ENCODE data around the gene GUCD1. TPM values are rescaled to one million over a fixed set of nuclear protein-coding genes. Genes with fewer than 3 reads are reported as not detected.

The GUCD1 gene
- 19.1 and 56.0 TPM in 2 replicates for total RNA-seq (2011; cell fraction: chromatin; rRNA removed; ENCODE audit: low replicate concordance)
- 46.4 and 51.1 TPM in 2 replicates for total RNA-seq (2011; cell fraction: nucleolus; rRNA removed)
- 29.2 and 47.6 TPM in 2 replicates for total RNA-seq (2011; cell fraction: nucleoplasm; rRNA removed)
- total RNA-seq (2014; rRNA removed) (51.8 and 85.3 TPM in 2 replicates), total RNA-seq (2014; rRNA removed; fragmentation: Illumina TruSeq; extraction: Trizol) (45.4 and 47.2 TPM in 2 replicates), total RNA-seq (2015; rRNA removed; fragmentation: Illumina TruSeq; extraction: Trizol) (51.0 and 52.7 TPM in 2 replicates), total RNA-seq (2021) (67.8 and 69.2 TPM in 2 replicates), polyA plus RNA-seq (2011; rRNA removed) (60.4 and 68.9 TPM in 2 replicates), polyA plus RNA-seq (2014; fragmentation: Illumina TruSeq; extraction: Trizol) (50.3 and 58.1 TPM in 2 replicates), polyA plus RNA-seq (2014; fragmentation: Nextera tagmentation; extraction: Ambion mirVana) (10 to 100 TPM; 31.5 to 48.8 TPM), polyA plus RNA-seq (2014; rRNA removed) (45.3 and 48.9 TPM in 2 replicates), polyA minus RNA-seq (2011; rRNA and poly(A)+ RNA removed) (51.0 and 71.0 TPM in 2 replicates), Bru-seq, nascent RNA (percentile 78 among the genes with signal in this experiment), BruChase-seq, experiment 1, labeled RNA remaining after a 2-hour chase (percentile 79 among the genes with signal in this experiment), BruChase-seq, experiment 2, labeled RNA remaining after a 6-hour chase (percentile 81 among the genes with signal in this experiment)
- polyA plus RNA-seq (2011; cell fraction: cytosol; rRNA removed), result 79.6 and 131 TPM in 2 replicates
- polyA plus RNA-seq (2011; cell fraction: nucleus; rRNA removed), result 40.8 and 61.4 TPM in 2 replicates
- polyA plus RNA-seq (2012), result 44.7 and 52.7 TPM in 2 replicates
- polyA minus RNA-seq (2011; cell fraction: cytosol; rRNA and poly(A)+ RNA removed), result 68.5 and 68.7 TPM in 2 replicates
- 17.6 and 24.5 TPM in 2 replicates for polyA minus RNA-seq (2011; cell fraction: nucleus; rRNA and poly(A)+ RNA removed)
- long read RNA-seq, experiment 1, transcript GUCD1-212 (2 exons, 510 nt), result minor isoform, 14 of 146 reads
- long read RNA-seq, experiment 1, transcript GUCD1-206 (6 exons, 3,613 nt), result major isoform, 27 of 146 reads
- long read RNA-seq, experiment 1, partial matches to known transcripts, result 6 of 146 reads
- long read RNA-seq, experiment 1, other reads (novel, unspliced or antisense), result 95 of 146 reads
- long read RNA-seq, experiment 2, transcript GUCD1-206 (6 exons, 3,613 nt), result major isoform, 8 of 30 reads
- long read RNA-seq, experiment 2, partial matches to known transcripts, result 0 of 30 reads
- long read RNA-seq, experiment 2, other reads (novel, unspliced or antisense), result 18 of 30 reads
- long read RNA-seq, experiment 3, partial matches to known transcripts, result 0 of 14 reads
- long read RNA-seq, experiment 3, other reads (novel, unspliced or antisense), result 9 of 14 reads

DNA sequence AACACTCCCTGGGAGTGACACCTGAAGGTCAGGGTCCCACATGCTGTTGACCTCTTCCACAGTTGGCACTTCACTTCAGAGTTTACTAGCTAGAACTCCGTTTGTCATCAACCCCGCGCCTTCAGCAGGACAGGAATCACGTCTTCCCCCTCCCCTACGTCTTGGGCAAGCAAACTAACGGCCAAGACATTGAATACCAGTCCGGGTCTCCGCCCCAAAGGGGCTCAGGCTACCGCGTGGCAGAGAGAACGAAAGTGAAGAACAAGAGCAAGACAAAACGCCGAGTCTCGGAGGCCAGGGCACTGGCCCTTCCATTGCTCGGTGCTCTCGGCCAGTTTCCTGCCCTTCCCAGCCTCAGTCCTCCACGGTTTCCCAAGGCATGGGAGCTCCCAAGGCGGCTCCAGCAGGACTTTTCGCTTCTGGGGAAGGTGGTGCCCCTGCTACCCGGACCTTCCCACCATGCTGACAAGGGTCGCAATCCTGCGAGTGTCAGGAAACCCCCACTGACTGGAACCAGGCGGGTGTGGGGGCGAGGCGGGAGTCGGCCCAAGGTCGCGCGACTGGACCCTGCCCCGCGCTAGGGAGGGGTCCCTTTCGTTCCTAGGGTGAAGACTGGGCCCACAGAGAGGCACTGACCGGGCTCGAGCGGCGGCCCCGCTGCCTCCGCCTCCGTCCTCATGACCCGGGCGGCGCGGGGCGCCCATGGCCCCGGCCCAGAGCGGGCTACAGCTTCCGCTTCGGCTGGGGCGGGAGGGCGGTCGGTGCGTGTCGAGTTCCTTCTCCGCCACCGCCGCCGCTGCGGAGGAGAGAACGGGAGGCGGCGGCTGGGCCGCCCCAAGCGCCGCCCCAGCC lies at the start of gene GUCD1:
TSS of gene GUCD1 (minus strand) at position 826 of the 852 bp plus-strand sequence. CDS start at position 679, 147 bp downstream.
- peak within 1 kb of the TSS; percentile 59 for H3K4me3 ChIP-seq
- H3K9me1 ChIP-seq (ENCODE audit: control insufficient read depth, insufficient read depth, low read length), result no peaks in the 10 kb centered on the region
- intact Hi-C loops (cut with micrococcal nuclease), result no loop called here
- peak within 1 kb of the TSS; percentile 99 for H3K4me2 ChIP-seq (ENCODE audit: insufficient read depth, low read length)
- H3K27ac ChIP-seq (ENCODE audit: extremely low read depth, low read depth, low read length), result peak within 1 kb of the TSS; percentile 93
- ChIA-PET POLR2A (interaction anchor here (0.6 to 2.4 kb wide), 17 partner anchors 9 to 616 kb away, joined by 3 to 13 read pairs (median 3); no protein-coding TSS in a partner anchor), CTCF (ENCODE audit: low intra/inter-chr PET ratio) (no interaction called here)
- FAIRE-seq (no peak), DNase-seq (ENCODE audit: extremely low read depth in 1 of 4, low spot score in 3 of 4) (peak in 1 of 4 experiments; percentile 24), ATAC-seq (peak; percentile 1; the same call in 2 of the 3 replicates)
- H3K36me3 ChIP-seq (ENCODE audit: control insufficient read depth, insufficient read depth, low read length), result peaks cover 47% of the 10 kb centered on the region
- H3K79me2 ChIP-seq (ENCODE audit: control insufficient read depth, insufficient read depth, low read length), result peaks cover 87% of the 10 kb centered on the region
- H3K4me1 ChIP-seq (replicated peaks in 1 of 2; ENCODE audit: control insufficient read depth in 2 of 2, insufficient read depth in 2 of 2, low read length in 2 of 2), result peaks cover 22% of the 10 kb centered on the region in 2 experiments; a peak in 4 of 5 replicates
- H3K27me3 ChIP-seq (ENCODE audit: control insufficient read depth in 2 of 2, insufficient read depth in 2 of 2, low read length in 2 of 2), result no peaks in the 10 kb centered on the region
- in situ Hi-C loops (cut with MboI), result no loop called here
- H3K9ac ChIP-seq (ENCODE audit: insufficient read depth in 1 of 2, low read depth in 2 of 2, low read length in 2 of 2), result peak within 1 kb of the TSS; percentile 93 to 99
- no peaks in the 10 kb centered on the region for H3K9me3 ChIP-seq (replicated peaks; ENCODE audit: control insufficient read depth, insufficient read depth, low read depth, low read length)
- under 1% methylated on average over 30 of the region's 64 CpGs for WGBS (ENCODE audit: insufficient coverage, low coverage, missing lambda C conversion rate)
- H4K20me1 ChIP-seq (replicated peaks; ENCODE audit: control insufficient read depth, insufficient read depth, low read length), result peaks cover 21% of the 10 kb centered on the region; the same call in 1 of the 2 replicates
- H2AFZ ChIP-seq (ENCODE audit: low read depth, low read length), result peak within 1 kb of the TSS; percentile 90
- BruUV-seq (replicated peaks), result no TSS peak
- peak; percentile 15; the same call in 1 of the 2 replicates for TF ChIP-seq ZBTB7A (IDR thresholded peaks at IDR 0.05; ENCODE audit: borderline replicate concordance, control insufficient read depth, low read depth, low read length)
- TF ChIP-seq MYC (IDR thresholded peaks at IDR 0.05; ENCODE audit: low read depth, low read length), result peak; percentile 32
- peak; percentile 58; the same call in 1 of the 2 replicates for TF ChIP-seq MYC (CRISPR knock-in tag; IDR thresholded peaks at IDR 0.05; ENCODE audit: borderline replicate concordance, low read depth)
- TF ChIP-seq ZNF589 (CRISPR knock-in tag; IDR thresholded peaks at IDR 0.05; ENCODE audit: low read depth), result 0 out of 2 replicates have a peak, but pooled peaks have one; percentile 17
- TF ChIP-seq PHF20 (IDR thresholded peaks at IDR 0.05; ENCODE audit: partially characterized antibody), result no peak
- peak; percentile 29; the same call in 1 of the 2 replicates for TF ChIP-seq ZNF263 (CRISPR knock-in tag; IDR thresholded peaks at IDR 0.05; ENCODE audit: borderline replicate concordance)
- TF ChIP-seq, protein P1, sequence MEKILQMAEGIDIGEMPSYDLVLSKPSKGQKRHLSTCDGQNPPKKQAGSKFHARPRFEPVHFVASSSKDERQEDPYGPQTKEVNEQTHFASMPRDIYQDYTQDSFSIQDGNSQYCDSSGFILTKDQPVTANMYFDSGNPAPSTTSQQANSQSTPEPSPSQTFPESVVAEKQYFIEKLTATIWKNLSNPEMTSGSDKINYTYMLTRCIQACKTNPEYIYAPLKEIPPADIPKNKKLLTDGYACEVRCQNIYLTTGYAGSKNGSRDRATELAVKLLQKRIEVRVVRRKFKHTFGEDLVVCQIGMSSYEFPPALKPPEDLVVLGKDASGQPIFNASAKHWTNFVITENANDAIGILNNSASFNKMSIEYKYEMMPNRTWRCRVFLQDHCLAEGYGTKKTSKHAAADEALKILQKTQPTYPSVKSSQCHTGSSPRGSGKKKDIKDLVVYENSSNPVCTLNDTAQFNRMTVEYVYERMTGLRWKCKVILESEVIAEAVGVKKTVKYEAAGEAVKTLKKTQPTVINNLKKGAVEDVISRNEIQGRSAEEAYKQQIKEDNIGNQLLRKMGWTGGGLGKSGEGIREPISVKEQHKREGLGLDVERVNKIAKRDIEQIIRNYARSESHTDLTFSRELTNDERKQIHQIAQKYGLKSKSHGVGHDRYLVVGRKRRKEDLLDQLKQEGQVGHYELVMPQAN (IDR thresholded peaks at IDR 0.05; ENCODE audit: borderline replicate concordance), result peak; percentile 13; the same call in 1 of the 2 replicates
- TF ChIP-seq CCNT2 (IDR thresholded peaks at IDR 0.05; ENCODE audit: borderline replicate concordance, extremely low read depth, insufficient read length, low read depth, low read length), result peak; percentile 39
- no peak for TF ChIP-seq FOXM1 (IDR thresholded peaks at IDR 0.05; ENCODE audit: low read depth)
- no peak for TF ChIP-seq FOXM1 (CRISPR knock-in tag; IDR thresholded peaks at IDR 0.05; ENCODE audit: low read depth)
- TF ChIP-seq POLR2G (IDR thresholded peaks at IDR 0.05; ENCODE audit: low read depth, low read length), result peak; percentile 78
- TF ChIP-seq KAT7 (CRISPR knock-in tag; IDR thresholded peaks at IDR 0.05; ENCODE audit: borderline replicate concordance), result 0 out of 2 replicates have a peak, but pooled peaks have one; percentile 55
- peak; percentile 16; the same call in 1 of the 2 replicates for TF ChIP-seq ESRRA (IDR thresholded peaks at IDR 0.05; ENCODE audit: borderline replicate concordance, low read depth)
